Prostate gland (tissue), 2 donors: ENCODE results near the gene DNM3. TPM values are rescaled to one million over a fixed set of nuclear protein-coding genes. Genes with fewer than 3 reads are reported as not detected.

Experiments
- DNase-seq: peaks from one replicate; pipeline ENCODE4 v3.0.0-alpha.2; 2019; ENCODE audit warnings: low spot score
- H3K27ac ChIP-seq, 2 donors: fragments of 200-600 bp; sonication (generic); 2 replicates each; pipeline ENCODE4 v1.5.1; 2017 to 2019
- H3K27me3 ChIP-seq: fragments of 200-600 bp; sonication (generic); replicated peaks from 2 replicates; pipeline ENCODE4 v1.5.1; 2019; ENCODE audit not compliant: insufficient read depth
- H3K36me3 ChIP-seq, 2 donors: fragments of 200-600 bp; sonication (generic); 1 replicate in 1 of 2; 2 replicates in 1 of 2; pipeline versions ENCODE4 v1.5.1 to v1.8.1; 2017 to 2019
- H3K4me1 ChIP-seq: fragments of 200-600 bp; sonication (generic); replicated peaks from 2 replicates; pipeline ENCODE4 v1.5.1; 2019
- H3K4me3 ChIP-seq, 2 donors: fragments of 200-600 bp; sonication (generic); 2 replicates each; pipeline ENCODE4 v1.5.1; 2017 to 2019
- H3K9me3 ChIP-seq: fragments of 200-600 bp; sonication (generic); 2 replicates; pipeline ENCODE4 v1.5.1; 2017
- POLR2A ChIP-seq: fragments of 450-650 bp; IDR thresholded peaks from one replicate; pipeline ENCODE4 v1.6.1; 2016; ENCODE audit warnings: antibody characterized with exemption, mild to moderate bottlenecking
- POLR2AphosphoS5 ChIP-seq: sonication (generic); formaldehyde crosslinking; IDR thresholded peaks from one replicate; pipeline ENCODE4 v1.6.1; 2017; ENCODE audit warnings: antibody characterized with exemption
- WGBS: methylation state at CpG from one replicate; pipeline ENCODE4 v1.1.5; 2018; 5-methylcytosine and 5-hydroxymethylcytosine counted together
- intact Hi-C: fragments of 100-400 bp; cut with DNase I; formaldehyde crosslinking; loops from one replicate; pipeline ENCODE4 v1.14.2; 2022
- total RNA-seq, 2 donors: library from RNA; depleted of rRNA; stranded (reverse); fragments of >200 nt; gene quantifications; one replicate each; pipeline ENCODE4 v1.1.0, GENCODE V29; 2016
- TF ChIP-seq, protein P1 (sequence below), 4 experiments: fragments of 200-600 bp in 2 of 4; fragments of 450-650 bp in 2 of 4; sonication (generic) in 2 of 4; IDR thresholded peaks; 1 replicate in 3 of 4; 2 replicates in 1 of 4; pipeline ENCODE4 v1.5.1; 2016 to 2019; ENCODE audit warnings: antibody characterized with exemption in 4 of 4, mild to moderate bottlenecking in 2 of 4, moderate library complexity in 2 of 4

DNM3 gene
- total RNA-seq, 2 donors from 2014 or later: 2.3 to 5.3 TPM

DNA sequence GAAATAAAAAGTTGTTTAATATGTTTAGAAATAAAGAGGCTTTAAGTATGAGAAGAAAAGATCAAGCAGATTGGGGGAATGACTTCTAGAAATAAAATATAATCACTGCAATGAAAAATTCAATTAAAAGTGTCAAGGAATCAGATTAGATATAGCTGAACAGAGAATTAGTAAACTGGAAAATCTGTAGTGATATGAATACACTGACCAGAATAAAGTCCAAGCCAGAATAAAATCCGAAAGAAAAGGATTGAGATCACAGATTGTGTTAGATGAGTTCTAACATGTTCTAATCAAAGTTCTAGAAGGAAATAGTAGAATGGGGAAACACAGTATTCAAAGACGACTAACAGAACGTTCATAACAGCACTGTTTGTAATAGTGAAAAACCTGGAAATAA is 506.1 kb downstream of the DNM3 start:
- Histone ChIP-seq H3K36me3 (no peaks in the 10 kb centered on the region), H3K9me3 (no peaks in the 10 kb centered on the region), H3K27me3 (no peaks in the 10 kb centered on the region), H3K27ac (no peak overlapping the region), H3K4me1 (no peaks in the 10 kb centered on the region), H3K4me3 (no peak overlapping the region)
- no peak for TF ChIP-seq POLR2AphosphoS5
- TF ChIP-seq POLR2A: no peak
- TF ChIP-seq, protein P1, sequence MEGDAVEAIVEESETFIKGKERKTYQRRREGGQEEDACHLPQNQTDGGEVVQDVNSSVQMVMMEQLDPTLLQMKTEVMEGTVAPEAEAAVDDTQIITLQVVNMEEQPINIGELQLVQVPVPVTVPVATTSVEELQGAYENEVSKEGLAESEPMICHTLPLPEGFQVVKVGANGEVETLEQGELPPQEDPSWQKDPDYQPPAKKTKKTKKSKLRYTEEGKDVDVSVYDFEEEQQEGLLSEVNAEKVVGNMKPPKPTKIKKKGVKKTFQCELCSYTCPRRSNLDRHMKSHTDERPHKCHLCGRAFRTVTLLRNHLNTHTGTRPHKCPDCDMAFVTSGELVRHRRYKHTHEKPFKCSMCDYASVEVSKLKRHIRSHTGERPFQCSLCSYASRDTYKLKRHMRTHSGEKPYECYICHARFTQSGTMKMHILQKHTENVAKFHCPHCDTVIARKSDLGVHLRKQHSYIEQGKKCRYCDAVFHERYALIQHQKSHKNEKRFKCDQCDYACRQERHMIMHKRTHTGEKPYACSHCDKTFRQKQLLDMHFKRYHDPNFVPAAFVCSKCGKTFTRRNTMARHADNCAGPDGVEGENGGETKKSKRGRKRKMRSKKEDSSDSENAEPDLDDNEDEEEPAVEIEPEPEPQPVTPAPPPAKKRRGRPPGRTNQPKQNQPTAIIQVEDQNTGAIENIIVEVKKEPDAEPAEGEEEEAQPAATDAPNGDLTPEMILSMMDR (IDR thresholded peaks at IDR 0.05): no peak
- intact Hi-C loops: no loop called here
- WGBS: 97% methylated on average over 3 of the region's 3 CpGs
- no peak for DNase-seq

DNA sequence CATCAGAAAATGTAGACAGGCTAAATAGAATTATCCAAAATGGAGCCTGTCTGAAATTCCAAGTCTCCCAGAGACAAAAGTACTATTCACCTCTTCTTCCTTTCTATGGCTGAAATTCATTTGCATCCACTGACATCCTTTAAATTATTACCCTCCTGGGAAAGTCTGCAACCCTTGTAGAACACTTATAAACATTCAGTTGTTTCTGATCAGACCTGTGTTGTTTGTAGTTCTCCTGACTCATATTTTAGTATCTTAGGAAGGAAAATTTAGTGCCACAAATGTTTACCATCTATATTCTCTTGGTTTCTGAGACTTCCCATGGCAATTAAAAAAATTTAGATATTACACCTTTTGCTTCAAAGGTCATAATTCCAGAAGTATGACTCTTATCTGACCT is 509.6 kb downstream of the DNM3 start:
- intact Hi-C loops: loop anchor here (10.0 kb wide), 1 partner anchor 66 kb away; no protein-coding TSS in a partner anchor
- no peak overlapping the region for H3K4me3 ChIP-seq
- H3K27me3 ChIP-seq: no peaks in the 10 kb centered on the region
- H3K36me3 ChIP-seq: no peaks in the 10 kb centered on the region
- H3K4me1 ChIP-seq: no peaks in the 10 kb centered on the region
- TF ChIP-seq, protein P1 (IDR thresholded peaks at IDR 0.05): no peak
- TF ChIP-seq POLR2AphosphoS5: no peak
- no peak for TF ChIP-seq POLR2A
- H3K9me3 ChIP-seq: no peaks in the 10 kb centered on the region
- no peak for DNase-seq
- H3K27ac ChIP-seq: no peak overlapping the region

DNA sequence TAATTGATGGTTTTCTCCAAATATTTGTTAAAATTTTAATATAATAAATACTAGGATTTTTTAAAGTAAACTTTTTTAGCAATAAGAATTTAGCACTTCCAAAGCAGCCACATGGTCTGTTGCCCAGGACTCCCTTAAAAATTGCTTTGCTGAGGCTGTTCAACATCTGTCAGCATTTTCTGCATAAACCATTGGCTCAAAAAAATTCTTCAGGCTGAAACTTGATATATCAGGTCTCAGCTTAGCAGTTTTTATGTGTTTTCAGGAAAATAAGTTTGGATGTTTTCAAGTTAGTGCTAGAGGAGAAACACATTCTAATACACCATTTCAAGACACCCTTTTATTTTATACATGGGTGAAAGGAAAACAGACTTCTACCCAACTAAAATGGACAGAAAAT is 510.0 kb downstream of the DNM3 start:
- H3K27ac ChIP-seq: no peak overlapping the region
- no peaks in the 10 kb centered on the region for H3K4me1 ChIP-seq
- no peak overlapping the region for H3K4me3 ChIP-seq
- H3K9me3 ChIP-seq: no peaks in the 10 kb centered on the region
- intact Hi-C loops: loop anchor here (10.0 kb wide), 1 partner anchor 67 kb away; no protein-coding TSS in a partner anchor
- no peaks in the 10 kb centered on the region for H3K36me3 ChIP-seq
- no peaks in the 10 kb centered on the region for H3K27me3 ChIP-seq
- no peak for DNase-seq
- TF ChIP-seq POLR2A: no peak
- TF ChIP-seq POLR2AphosphoS5: no peak
- TF ChIP-seq, protein P1 (IDR thresholded peaks at IDR 0.05): no peak

DNA sequence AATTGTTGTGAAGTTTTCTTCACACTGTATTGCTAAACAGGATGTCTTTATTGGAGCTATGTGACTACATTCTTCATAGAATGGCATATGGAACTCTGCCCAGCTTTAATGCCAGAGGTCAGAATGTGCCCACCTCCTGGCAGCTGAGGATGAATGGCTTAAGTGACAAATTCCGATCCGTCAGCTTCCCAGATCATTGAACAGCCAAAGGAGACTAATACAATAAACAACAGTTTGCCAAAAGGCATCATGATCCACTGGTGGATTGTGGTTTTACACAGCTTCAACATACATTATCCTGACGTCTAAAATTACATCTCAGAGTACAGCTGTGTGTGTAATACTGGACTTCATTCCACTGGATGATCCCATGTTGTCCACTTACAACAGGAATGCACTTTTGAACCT is 510.5 kb downstream of the DNM3 start:
- no peak for DNase-seq
- Histone ChIP-seq H3K4me3 (no peak overlapping the region), H3K27me3 (no peaks in the 10 kb centered on the region), H3K27ac (no peak overlapping the region), H3K9me3 (no peaks in the 10 kb centered on the region), H3K4me1 (no peaks in the 10 kb centered on the region), H3K36me3 (no peaks in the 10 kb centered on the region)
- intact Hi-C loops: loop anchor here (10.0 kb wide), 1 partner anchor 67 kb away; no protein-coding TSS in a partner anchor
- WGBS: 57% methylated on average over 3 of the region's 3 CpGs
- no peak for TF ChIP-seq POLR2AphosphoS5

DNA sequence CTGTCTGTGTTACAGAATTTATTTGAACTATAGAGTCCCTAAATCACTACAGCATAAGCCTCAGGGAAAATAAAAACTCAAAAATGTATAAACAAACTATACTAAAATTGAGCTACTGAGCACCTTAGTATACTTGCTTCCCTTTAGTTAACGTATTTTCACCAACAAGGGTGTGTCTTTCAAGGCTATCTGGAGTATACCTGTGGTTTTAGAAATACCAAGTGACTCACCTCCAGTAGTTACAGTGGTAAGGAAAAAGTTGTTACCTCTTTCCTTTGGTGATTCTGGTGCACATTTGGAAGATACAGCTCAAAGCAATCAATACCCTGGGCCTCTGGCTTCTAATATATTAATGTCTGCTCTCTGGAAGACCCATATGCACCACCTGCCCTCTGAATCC is 511.1 kb downstream of the DNM3 start:
- H3K4me3 ChIP-seq: no peak overlapping the region
- H3K4me1 ChIP-seq: no peaks in the 10 kb centered on the region
- no peaks in the 10 kb centered on the region for H3K9me3 ChIP-seq
- TF ChIP-seq POLR2A (no peak), POLR2AphosphoS5 (no peak)
- TF ChIP-seq, protein P1 (IDR thresholded peaks at IDR 0.05): no peak
- H3K27ac ChIP-seq: no peak overlapping the region
- 91% methylated on average over 1 of the region's 1 CpG for WGBS
- no peaks in the 10 kb centered on the region for H3K36me3 ChIP-seq
- H3K27me3 ChIP-seq: no peaks in the 10 kb centered on the region
- no peak for DNase-seq
- intact Hi-C loops: loop anchor here (10.0 kb wide), 1 partner anchor 68 kb away; no protein-coding TSS in a partner anchor
